Transverse colon (tissue), 3 donors: ENCODE data around the gene SERINC5.

Experiments
- CTCF ChIP-seq, 5 experiments: fragments of 200-600 bp in 3 of 5; fragments of 450-650 bp in 2 of 5; sonication (generic) in 3 of 5; IDR thresholded peaks; 1 replicate in 2 of 5; 2 replicates in 3 of 5; pipeline ENCODE4 v1.5.1; 2016 to 2017; ENCODE audit warnings: antibody characterized with exemption in 5 of 5, inconsistent platforms in 3 of 5, mild to moderate bottlenecking in 2 of 5, moderate library complexity in 1 of 5
- EP300 ChIP-seq: sonication (generic); formaldehyde crosslinking; IDR thresholded peaks from one replicate; pipeline ENCODE4 v1.6.1; 2017; ENCODE audit warnings: antibody characterized with exemption, low read depth
- POLR2A ChIP-seq: fragments of 450-650 bp; IDR thresholded peaks from one replicate; pipeline ENCODE4 v1.6.1; 2016; ENCODE audit warnings: antibody characterized with exemption, mild to moderate bottlenecking, moderate library complexity

GRCh38 chr5:80190960-80191359 is 64.9 kb downstream of the SERINC5 start:
- TF ChIP-seq CTCF (IDR thresholded peaks at IDR 0.05) = no peak
- no peak for TF ChIP-seq POLR2A
- no peak for TF ChIP-seq EP300
